Measurements from ENCODE around the gene FRMD5. TPM values are rescaled to one million over a fixed set of nuclear protein-coding genes. Genes with fewer than 3 reads are reported as not detected.

FRMD5 gene
- total RNA-seq, 4 donors from 2014 or later, result 0.31 to 0.72 TPM; not detected in 2

DNA sequence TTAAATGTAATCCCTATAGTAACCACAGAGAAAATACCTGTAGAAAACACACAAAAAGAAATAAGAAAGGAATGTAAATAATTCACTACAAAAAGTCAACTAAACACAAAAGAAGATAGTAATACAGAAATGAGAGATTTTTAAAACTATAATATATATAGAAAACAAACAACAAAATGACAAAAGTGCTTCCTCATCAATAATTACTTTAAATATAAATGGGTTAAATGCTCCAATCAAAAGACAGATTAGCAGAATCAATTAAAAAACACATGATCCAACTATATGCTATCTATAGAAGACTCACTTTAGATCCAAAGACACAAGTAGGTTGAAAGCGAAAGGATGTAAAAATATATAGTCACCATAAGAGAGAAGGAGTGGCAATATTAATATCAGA, 45.8 kb downstream of the FRMD5 start:
- no peak for DNase-seq (ENCODE audit: low spot score in 2 of 2)
- TF ChIP-seq, protein P1, sequence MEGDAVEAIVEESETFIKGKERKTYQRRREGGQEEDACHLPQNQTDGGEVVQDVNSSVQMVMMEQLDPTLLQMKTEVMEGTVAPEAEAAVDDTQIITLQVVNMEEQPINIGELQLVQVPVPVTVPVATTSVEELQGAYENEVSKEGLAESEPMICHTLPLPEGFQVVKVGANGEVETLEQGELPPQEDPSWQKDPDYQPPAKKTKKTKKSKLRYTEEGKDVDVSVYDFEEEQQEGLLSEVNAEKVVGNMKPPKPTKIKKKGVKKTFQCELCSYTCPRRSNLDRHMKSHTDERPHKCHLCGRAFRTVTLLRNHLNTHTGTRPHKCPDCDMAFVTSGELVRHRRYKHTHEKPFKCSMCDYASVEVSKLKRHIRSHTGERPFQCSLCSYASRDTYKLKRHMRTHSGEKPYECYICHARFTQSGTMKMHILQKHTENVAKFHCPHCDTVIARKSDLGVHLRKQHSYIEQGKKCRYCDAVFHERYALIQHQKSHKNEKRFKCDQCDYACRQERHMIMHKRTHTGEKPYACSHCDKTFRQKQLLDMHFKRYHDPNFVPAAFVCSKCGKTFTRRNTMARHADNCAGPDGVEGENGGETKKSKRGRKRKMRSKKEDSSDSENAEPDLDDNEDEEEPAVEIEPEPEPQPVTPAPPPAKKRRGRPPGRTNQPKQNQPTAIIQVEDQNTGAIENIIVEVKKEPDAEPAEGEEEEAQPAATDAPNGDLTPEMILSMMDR (IDR thresholded peaks at IDR 0.05), result no peak
- no peak for TF ChIP-seq POLR2AphosphoS5 (IDR thresholded peaks at IDR 0.05)
- TF ChIP-seq POLR2A (IDR thresholded peaks at IDR 0.05), result no peak
- TF ChIP-seq EP300 (IDR thresholded peaks at IDR 0.05), result no peak
- WGBS, result 95% methylated on average over 1 of the region's 1 CpG
- Histone ChIP-seq H3K27me3 (peaks cover 7% of the 10 kb centered on the region), H3K27ac (no peak overlapping the region), H3K4me1 (no peaks in the 10 kb centered on the region), H3K36me3 (no peaks in the 10 kb centered on the region), H3K9me3 (no peaks in the 10 kb centered on the region), H3K4me3 (no peak overlapping the region)

- H3K4me1 ChIP-seq, result no peaks in the 10 kb centered on the region
- DNase-seq (ENCODE audit: low spot score in 2 of 2), result no peak
- peaks cover 7% of the 10 kb centered on the region for H3K27me3 ChIP-seq
- no peak overlapping the region for H3K27ac ChIP-seq
- H3K4me3 ChIP-seq, result no peak overlapping the region
- TF ChIP-seq, protein P1 (IDR thresholded peaks at IDR 0.05), result no peak
- TF ChIP-seq EP300 (IDR thresholded peaks at IDR 0.05), result no peak
- no peak for TF ChIP-seq POLR2A (IDR thresholded peaks at IDR 0.05)
- TF ChIP-seq POLR2AphosphoS5 (IDR thresholded peaks at IDR 0.05), result no peak
- H3K9me3 ChIP-seq, result no peaks in the 10 kb centered on the region
- H3K36me3 ChIP-seq, result no peaks in the 10 kb centered on the region
- 79% methylated on average over 2 of the region's 2 CpGs for WGBS
Measured at GRCh38 chr15:44148580-44148979, 46.5 kb downstream of the FRMD5 start.

DNA sequence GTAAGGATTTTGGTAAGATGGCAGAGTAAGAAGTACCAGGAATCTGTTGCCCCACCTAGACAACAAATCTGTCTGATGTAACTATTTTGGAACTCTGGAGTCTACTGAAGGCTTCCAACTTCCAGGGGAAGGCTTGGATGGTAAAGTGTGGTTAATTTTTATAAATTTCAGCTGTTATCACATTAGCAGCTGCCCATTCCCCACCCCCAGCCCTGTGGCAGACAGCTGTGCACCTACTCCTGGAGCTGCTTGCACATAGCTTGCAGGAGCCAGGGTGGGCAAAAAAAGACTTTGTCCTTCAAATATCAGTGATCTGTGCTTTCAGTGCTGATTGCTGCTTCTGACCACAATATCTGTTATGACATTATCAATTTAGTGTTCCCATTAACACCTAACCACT, 47.4 kb downstream of the FRMD5 start:
- no peaks in the 10 kb centered on the region for H3K9me3 ChIP-seq
- peaks cover 7% of the 10 kb centered on the region for H3K27me3 ChIP-seq
- TF ChIP-seq, protein P1 (IDR thresholded peaks at IDR 0.05), result no peak
- TF ChIP-seq POLR2AphosphoS5 (IDR thresholded peaks at IDR 0.05) (no peak), EP300 (IDR thresholded peaks at IDR 0.05) (no peak), POLR2A (IDR thresholded peaks at IDR 0.05) (no peak)
- no peak overlapping the region for H3K4me3 ChIP-seq
- H3K36me3 ChIP-seq, result no peaks in the 10 kb centered on the region
- DNase-seq (ENCODE audit: low spot score in 2 of 2), result no peak
- no peak overlapping the region for H3K27ac ChIP-seq
- H3K4me1 ChIP-seq, result no peaks in the 10 kb centered on the region

DNA sequence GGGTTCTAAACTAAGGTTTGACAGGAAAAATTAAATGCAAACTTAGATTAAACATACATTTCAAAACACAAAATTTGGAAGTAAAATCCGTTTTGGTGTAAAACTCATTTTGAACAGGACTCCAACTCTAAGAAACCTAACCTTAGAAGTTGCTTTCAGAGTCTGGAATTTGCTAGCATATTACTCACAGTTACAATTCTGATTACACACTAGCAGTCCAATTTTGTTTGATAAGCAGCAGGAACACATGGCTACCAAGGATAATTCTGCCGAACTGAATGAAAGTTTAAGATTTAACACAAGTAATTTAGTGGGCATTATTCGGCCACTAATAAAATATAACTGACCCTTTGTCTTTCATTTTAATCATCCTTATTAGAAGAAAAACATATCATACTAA, 49.6 kb downstream of the FRMD5 start:
- WGBS, result 77% methylated on average over 3 of the region's 3 CpGs
- no peak overlapping the region for H3K4me3 ChIP-seq
- H3K4me1 ChIP-seq, result no peaks in the 10 kb centered on the region
- H3K36me3 ChIP-seq, result no peaks in the 10 kb centered on the region
- peaks cover 2% of the 10 kb centered on the region for H3K27me3 ChIP-seq
- DNase-seq (ENCODE audit: low spot score in 2 of 2), result no peak
- H3K9me3 ChIP-seq, result no peaks in the 10 kb centered on the region
- H3K27ac ChIP-seq, result no peak overlapping the region
- TF ChIP-seq EP300 (IDR thresholded peaks at IDR 0.05), result no peak
- TF ChIP-seq, protein P1 (IDR thresholded peaks at IDR 0.05), result no peak
- no peak for TF ChIP-seq POLR2A (IDR thresholded peaks at IDR 0.05)
- no peak for TF ChIP-seq POLR2AphosphoS5 (IDR thresholded peaks at IDR 0.05)

- H3K4me1 ChIP-seq, result no peaks in the 10 kb centered on the region
- H3K27me3 ChIP-seq, result peaks cover 2% of the 10 kb centered on the region
- no peaks in the 10 kb centered on the region for H3K36me3 ChIP-seq
- no peak for DNase-seq (ENCODE audit: low spot score in 2 of 2)
- H3K9me3 ChIP-seq, result no peaks in the 10 kb centered on the region
- no peak overlapping the region for H3K27ac ChIP-seq
- TF ChIP-seq EP300 (IDR thresholded peaks at IDR 0.05) (no peak), POLR2A (IDR thresholded peaks at IDR 0.05) (no peak)
- H3K4me3 ChIP-seq, result no peak overlapping the region
Measured at GRCh38 chr15:44144992-44145391, 50.1 kb downstream of the FRMD5 start.

GRCh38 chr15:44144184-44144583, 50.9 kb downstream of the FRMD5 start:
- H3K4me3 ChIP-seq, result no peak overlapping the region

More at GRCh38 chr15:44144184-44144583, 50.9 kb downstream of the FRMD5 start:
- no peaks in the 10 kb centered on the region for H3K9me3 ChIP-seq
- no peaks in the 10 kb centered on the region for H3K36me3 ChIP-seq
- no peak for TF ChIP-seq POLR2A (IDR thresholded peaks at IDR 0.05)
- peaks cover 2% of the 10 kb centered on the region for H3K27me3 ChIP-seq
- no peak overlapping the region for H3K27ac ChIP-seq
- DNase-seq (ENCODE audit: low spot score in 2 of 2), result no peak
- WGBS, result 83% methylated on average over 1 of the region's 1 CpG
- no peaks in the 10 kb centered on the region for H3K4me1 ChIP-seq
